HepG2 (cell line): ENCODE data around the gene SIVA1. TPM values are rescaled to one million over a fixed set of nuclear protein-coding genes. Genes with fewer than 3 reads are reported as not detected.

ENCODE experiments used
- ATAC-seq: fragments of 200-7000 bp; cut with Tn5 transposase; 3 replicates; pipeline ENCODE4 v1.9.1; 2020; ENCODE audit warnings: mild to moderate bottlenecking, moderate library complexity
- BruUV-seq: library from RNA; stranded (reverse); fragments of 400-500 nt; replicated peaks from 2 replicates; lab custom pipeline; 2021; lab: Mats Ljungman, UMichigan
- CTCF ChIA-PET: fragments of 300-600 bp; formaldehyde crosslinking; extraction: SDS; loops from one replicate; lab custom pipeline; 2021; ENCODE audit warnings: low total read pairs, inconsistent platforms, low intra/inter-chr PET ratio; lab: Yijun Ruan, JAX
- POLR2A ChIA-PET: fragments of 350-600 bp; sonication (Branson Sonifier 250); formaldehyde crosslinking; loops from one replicate; lab custom pipeline; 2020; ENCODE audit warnings: antibody characterized with exemption, inconsistent platforms; lab: Yijun Ruan, JAX
- DNase-seq: peaks from one replicate; pipeline ENCODE4 v3.0.0-alpha.2; 2015; ENCODE audit warnings: low spot score
- FAIRE-seq: peaks from 3 replicates; lab custom pipeline; 2011; peaks lifted over from hg19 to GRCh38; lab: Jason Lieb, UNC
- H2AFZ ChIP-seq: one replicate; pipeline ENCODE4 v1.6.1; 2011; ENCODE audit warnings: low read length, inconsistent platforms
- H3K27ac ChIP-seq: fragments of 300-600 bp; 3 replicates; pipeline ENCODE4 v1.8.0; 2011; ENCODE audit warnings: mixed run types, mild to moderate bottlenecking, mixed read lengths, low read length, inconsistent platforms; ENCODE audit not compliant: insufficient read depth; ENCODE audit errors: extremely low read length
- H3K27me3 ChIP-seq, 2 experiments: fragments of 200-600 bp in 1 of 2; 2 replicates in 1 of 2; 3 replicates in 1 of 2; pipeline versions ENCODE4 v1.6.0 to v1.8.0; 2011; ENCODE audit warnings: low read length in 2 of 2, mild to moderate bottlenecking in 2 of 2, moderate library complexity in 2 of 2, inconsistent platforms in 1 of 2; ENCODE audit not compliant: insufficient read depth in 2 of 2, control insufficient read depth in 1 of 2
- H3K36me3 ChIP-seq, 2 experiments: fragments of 200-600 bp in 1 of 2; replicated peaks in 1 of 2; 2 replicates in 1 of 2; 3 replicates in 1 of 2; pipeline versions ENCODE4 v1.5.1 to v1.8.0; 2011; ENCODE audit warnings: low read length in 2 of 2, inconsistent platforms in 1 of 2; ENCODE audit not compliant: insufficient read depth in 2 of 2, control insufficient read depth in 1 of 2
- H3K4me1 ChIP-seq: 2 replicates; pipeline ENCODE4 v1.5.1; 2012; ENCODE audit warnings: low read length, inconsistent platforms; ENCODE audit not compliant: insufficient read depth
- H3K4me2 ChIP-seq: 2 replicates; pipeline ENCODE4 v1.6.0; 2011; ENCODE audit warnings: low read depth, low read length, inconsistent platforms
- H3K4me3 ChIP-seq, 3 experiments: fragments of 200-600 bp in 1 of 3; sonication (generic), shearing (Covaris generic) in 1 of 3; replicated peaks in 1 of 3; 2 replicates each; pipeline ENCODE4 v1.5.1; 2011 to 2016; ENCODE audit warnings: low read length in 3 of 3, inconsistent platforms in 2 of 3, low read depth in 2 of 3, mild to moderate bottlenecking in 2 of 3, control low read depth in 1 of 3, mixed read lengths in 1 of 3; ENCODE audit not compliant: insufficient read depth in 1 of 3
- H3K79me2 ChIP-seq: one replicate; pipeline ENCODE4 v1.6.1; 2011; ENCODE audit warnings: low read length, inconsistent platforms; ENCODE audit not compliant: insufficient read depth
- H3K9ac ChIP-seq: 2 replicates; pipeline ENCODE4 v1.6.0; 2011; ENCODE audit warnings: mild to moderate bottlenecking, low read depth, low read length, inconsistent platforms; ENCODE audit not compliant: insufficient read depth
- H3K9me3 ChIP-seq: 2 replicates; pipeline ENCODE4 v1.5.1; 2012; ENCODE audit warnings: mild to moderate bottlenecking, low read length
- H4K20me1 ChIP-seq: 2 replicates; pipeline ENCODE4 v1.6.0; 2011; ENCODE audit warnings: inconsistent platforms, mild to moderate bottlenecking, low read length, moderate library complexity; ENCODE audit not compliant: insufficient read depth
- AGO1 ChIP-seq: fragments of 200-400 bp; formaldehyde crosslinking; IDR thresholded peaks from 2 replicates; pipeline ENCODE4 v1.6.1; 2017; ENCODE audit warnings: mild to moderate bottlenecking, low read depth, low read length, moderate library complexity; ENCODE audit not compliant: poor library complexity, severe bottlenecking
- FOXK2 ChIP-seq: fragments of 450-650 bp; IDR thresholded peaks from 2 replicates; pipeline ENCODE4 v1.6.1; 2016
- HDAC2 ChIP-seq: sonication (generic); formaldehyde crosslinking; IDR thresholded peaks from 2 replicates; pipeline ENCODE4 v1.4.0; 2020; ENCODE audit warnings: missing genetic modification reagents
- JDP2 ChIP-seq: sonication (generic); formaldehyde crosslinking; IDR thresholded peaks from 2 replicates; pipeline ENCODE4 v1.8.1; 2022; ENCODE audit warnings: missing genetic modification reagents, borderline replicate concordance
- POGZ ChIP-seq: sonication (generic); formaldehyde crosslinking; IDR thresholded peaks from 2 replicates; pipeline ENCODE4 v1.4.0; 2020; ENCODE audit warnings: mild to moderate bottlenecking, missing genetic modification reagents
- ZFYVE20 ChIP-seq: sonication (generic); formaldehyde crosslinking; IDR thresholded peaks from 2 replicates; pipeline ENCODE4 v1.8.0; 2023; ENCODE audit warnings: low read depth, mild to moderate bottlenecking, moderate library complexity, missing genetic modification reagents, borderline replicate concordance
- ZMYM2 ChIP-seq: sonication (generic); formaldehyde crosslinking; IDR thresholded peaks from 2 replicates; pipeline ENCODE4 v1.8.0; 2022; ENCODE audit warnings: mild to moderate bottlenecking, missing genetic modification reagents
- ZNF274 ChIP-seq: sonication (generic); formaldehyde crosslinking; IDR thresholded peaks from 2 replicates; pipeline ENCODE4 v1.5.1; 2020; ENCODE audit warnings: mild to moderate bottlenecking, missing genetic modification reagents
- ZNF331 ChIP-seq: sonication (generic); formaldehyde crosslinking; IDR thresholded peaks from 2 replicates; pipeline ENCODE4 v1.4.0; 2020; ENCODE audit warnings: missing genetic modification reagents
- ZNF333 ChIP-seq: sonication (generic); formaldehyde crosslinking; IDR thresholded peaks from 2 replicates; pipeline ENCODE4 v1.4.0; 2020; ENCODE audit warnings: mild to moderate bottlenecking, missing genetic modification reagents, borderline replicate concordance
- ZNF441 ChIP-seq: sonication (generic); formaldehyde crosslinking; IDR thresholded peaks from 2 replicates; pipeline ENCODE4 v1.7.0; 2021; ENCODE audit warnings: missing genetic modification reagents, borderline replicate concordance
- ZNF644 ChIP-seq: IDR thresholded peaks from 2 replicates; pipeline ENCODE4 v1.6.1; 2016; ENCODE audit warnings: low read depth
- ZSCAN31 ChIP-seq: sonication (generic); formaldehyde crosslinking; IDR thresholded peaks from 2 replicates; pipeline ENCODE4 v1.5.0; 2020; ENCODE audit warnings: low read depth, mild to moderate bottlenecking, missing genetic modification reagents
- WGBS: methylation state at CpG from one replicate; pipeline ENCODE4 v1.1.6; 2017; ENCODE audit warnings: low lambda C conversion rate; 5-methylcytosine and 5-hydroxymethylcytosine counted together
- in situ Hi-C: cut with HindIII; loops from 2 replicates; pipeline ENCODE4 v1.10.0; 2017; ENCODE audit warnings: low pct_unique_long_range_greater_than_20kb; ENCODE audit not compliant: extremely low pct_ligation_motif_present
- intact Hi-C: fragments of 100-400 bp; cut with micrococcal nuclease; formaldehyde crosslinking; loops from one replicate; pipeline ENCODE4 v1.10.0; 2022; ENCODE audit not compliant: unreplicated experiment
- polyA plus RNA-seq, 8 experiments: library from polyadenylated mRNA; depleted of rRNA in 3 of 8; stranded (reverse) in 7 of 8; unstranded in 1 of 8; fragments of >200 nt; fragmentation: Illumina TruSeq in 4 of 8; extraction: Trizol in 4 of 8; gene quantifications; 2 replicates each; pipeline versions ENCODE4 v1.2.1 to v1.2.3, GENCODE V29; 2011 to 2016; ENCODE audit warnings: low read depth in 4 of 8, missing spikeins in 1 of 8, mixed read lengths in 1 of 8; ENCODE audit not compliant: insufficient read depth in 1 of 8
- total RNA-seq, 5 experiments: library from RNA; depleted of rRNA; stranded (reverse); fragments of >200 nt; fragmentation: Illumina TruSeq; extraction: Trizol; gene quantifications; 2 replicates each; pipeline ENCODE4 v1.2.3, GENCODE V29; 2016; ENCODE audit warnings: low read depth in 1 of 5
- TF ChIP-seq, protein P1 (sequence below): sonication (generic); formaldehyde crosslinking; IDR thresholded peaks from 2 replicates; pipeline ENCODE4 v1.8.0; 2022; ENCODE audit warnings: mild to moderate bottlenecking, missing genetic modification reagents
- TF ChIP-seq, protein P2 (sequence below): IDR thresholded peaks from 2 replicates; pipeline ENCODE4 v1.6.1; 2018; ENCODE audit warnings: missing genetic modification reagents
- TF ChIP-seq, protein P3 (sequence below): sonication (generic); formaldehyde crosslinking; IDR thresholded peaks from 2 replicates; pipeline ENCODE4 v1.5.0; 2020; ENCODE audit warnings: missing genetic modification reagents

SIVA1 gene
- total and polyA plus RNA-seq, 2 of the 13 experiments (the other 11 are each of a cell fraction or from before 2014, with no cell fraction given), result 123 to 186 TPM

- Histone ChIP-seq H3K4me1 (peaks cover 72% of the 10 kb centered on the region), H3K9me3 (no peaks in the 10 kb centered on the region), H3K4me3 (peak overlapping the region in 1 of 3 experiments; percentile 15; a peak in 2 of 6 replicates), H3K4me2 (peak overlapping the region; percentile 42), H3K36me3 (no peaks in the 10 kb centered on the region; a peak in 1 of 5 replicates), H2AFZ (no peak overlapping the region), H4K20me1 (no peaks in the 10 kb centered on the region), H3K79me2 (no peaks in the 10 kb centered on the region), H3K27me3 (no peaks in the 10 kb centered on the region), H3K27ac (peak overlapping the region; percentile 79), H3K9ac (peak overlapping the region; percentile 58)
- BruUV-seq, result no TSS peak
- intact Hi-C loops, result no loop called here
- peak; percentile 81 for DNase-seq
- in situ Hi-C loops, result no loop called here
- WGBS, result 29% methylated on average over 11 of the region's 26 CpGs
- ChIA-PET CTCF (no interaction called here), POLR2A (interaction anchor here (0.9 to 7.7 kb wide), 7 partner anchors 8 to 70 kb away, joined by 3 to 68 read pairs (median 3); partner anchors contain the start of genes ADSS1 and SIVA1)
- no peak for FAIRE-seq
- peak; percentile 61 for ATAC-seq
- TF ChIP-seq, protein P1, sequence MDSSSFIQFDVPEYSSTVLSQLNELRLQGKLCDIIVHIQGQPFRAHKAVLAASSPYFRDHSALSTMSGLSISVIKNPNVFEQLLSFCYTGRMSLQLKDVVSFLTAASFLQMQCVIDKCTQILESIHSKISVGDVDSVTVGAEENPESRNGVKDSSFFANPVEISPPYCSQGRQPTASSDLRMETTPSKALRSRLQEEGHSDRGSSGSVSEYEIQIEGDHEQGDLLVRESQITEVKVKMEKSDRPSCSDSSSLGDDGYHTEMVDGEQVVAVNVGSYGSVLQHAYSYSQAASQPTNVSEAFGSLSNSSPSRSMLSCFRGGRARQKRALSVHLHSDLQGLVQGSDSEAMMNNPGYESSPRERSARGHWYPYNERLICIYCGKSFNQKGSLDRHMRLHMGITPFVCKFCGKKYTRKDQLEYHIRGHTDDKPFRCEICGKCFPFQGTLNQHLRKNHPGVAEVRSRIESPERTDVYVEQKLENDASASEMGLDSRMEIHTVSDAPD (CRISPR knock-in tag), result peak; percentile 76
- TF ChIP-seq FOXK2 (0 out of 2 replicates have a peak, but pooled peaks have one; percentile 36), ZNF274 (CRISPR knock-in tag) (peak; percentile 94), ZNF333 (CRISPR knock-in tag) (no peak), HDAC2 (CRISPR knock-in tag) (peak; percentile 96), ZFYVE20 (no peak), ZMYM2 (CRISPR knock-in tag) (peak; percentile 85), POGZ (CRISPR knock-in tag) (peak; percentile 45; the same call in 1 of the 2 replicates), JDP2 (no peak), AGO1 (peak; percentile 47), ZNF644 (CRISPR knock-in tag) (no peak), ZNF331 (CRISPR knock-in tag) (peak; percentile 86), ZNF441 (CRISPR knock-in tag) (peak; percentile 93), ZSCAN31 (0 out of 2 replicates have a peak, but pooled peaks have one; percentile 82)
- TF ChIP-seq, protein P2, sequence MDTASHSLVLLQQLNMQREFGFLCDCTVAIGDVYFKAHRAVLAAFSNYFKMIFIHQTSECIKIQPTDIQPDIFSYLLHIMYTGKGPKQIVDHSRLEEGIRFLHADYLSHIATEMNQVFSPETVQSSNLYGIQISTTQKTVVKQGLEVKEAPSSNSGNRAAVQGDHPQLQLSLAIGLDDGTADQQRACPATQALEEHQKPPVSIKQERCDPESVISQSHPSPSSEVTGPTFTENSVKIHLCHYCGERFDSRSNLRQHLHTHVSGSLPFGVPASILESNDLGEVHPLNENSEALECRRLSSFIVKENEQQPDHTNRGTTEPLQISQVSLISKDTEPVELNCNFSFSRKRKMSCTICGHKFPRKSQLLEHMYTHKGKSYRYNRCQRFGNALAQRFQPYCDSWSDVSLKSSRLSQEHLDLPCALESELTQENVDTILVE (CRISPR knock-in tag), result peak; percentile 59; the same call in 1 of the 2 replicates
- TF ChIP-seq, protein P3, sequence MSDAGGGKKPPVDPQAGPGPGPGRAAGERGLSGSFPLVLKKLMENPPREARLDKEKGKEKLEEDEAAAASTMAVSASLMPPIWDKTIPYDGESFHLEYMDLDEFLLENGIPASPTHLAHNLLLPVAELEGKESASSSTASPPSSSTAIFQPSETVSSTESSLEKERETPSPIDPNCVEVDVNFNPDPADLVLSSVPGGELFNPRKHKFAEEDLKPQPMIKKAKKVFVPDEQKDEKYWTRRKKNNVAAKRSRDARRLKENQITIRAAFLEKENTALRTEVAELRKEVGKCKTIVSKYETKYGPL, result no peak
Observed at GRCh38 chr14:104735830-104736642, 16.9 kb upstream of the SIVA1 start.
